ENCODE measurements around the gene S100A10. TPM values are rescaled to one million over a fixed set of nuclear protein-coding genes. Genes with fewer than 3 reads are reported as not detected.

S100A10 gene
- total RNA-seq, 1 experiment from 2014 or later = 160 TPM

GRCh38 chr1:151935154-151935553 lies 58.5 kb downstream of the S100A10 start:
- Mint-ChIP-seq H3K4me3 (no peak overlapping the region), H3K36me3 (ENCODE audit: insufficient read depth in 1 of 3, low read depth in 3 of 3) (no peaks in the 10 kb centered on the region; a peak in 1 of 7 replicates), H3K27me3 (ENCODE audit: low read depth) (no peaks in the 10 kb centered on the region), H3K27ac (peak overlapping the region in 1 of 3 experiments; percentile 21; a peak in 1 of 7 replicates), H3K9me3 (peaks cover 0 to 4% of the 10 kb centered on the region in 2 experiments; a peak in 2 of 5 replicates), H3K4me1 (peaks cover 12 to 18% of the 10 kb centered on the region in 2 experiments)
- no peak overlapping the region for H3K27ac ChIP-seq (ENCODE audit: insufficient read length, low read depth, low read length)
- TF ChIP-seq CTCF (conservative IDR thresholded peaks at IDR 0.05) = no peak
- no peak overlapping the region for H2AFZ ChIP-seq (ENCODE audit: low read length)
- no CpG with 5 or more reads among the region's 3 CpGs for WGBS (ENCODE audit: extremely low coverage, insufficient read length, low lambda C conversion rate)
- no peak overlapping the region for H3K56ac ChIP-seq (ENCODE audit: insufficient read length, low read depth, low read length)
- H2BK5ac ChIP-seq (ENCODE audit: insufficient read length, low read length) = no peak overlapping the region
- H3K14ac ChIP-seq (ENCODE audit: insufficient read depth, low read length) = no peak overlapping the region
- no peak overlapping the region for H3K4ac ChIP-seq (ENCODE audit: low read depth, low read length)
- H3K9ac ChIP-seq (ENCODE audit: extremely low read depth, insufficient read length, low read length) = no peak overlapping the region
- no peak overlapping the region for H2BK120ac ChIP-seq (ENCODE audit: low read depth, low read length, poor library complexity, severe bottlenecking)
- no peak overlapping the region for H2BK12ac ChIP-seq (ENCODE audit: insufficient read length, low read depth, low read length)
- no peak overlapping the region for H4K8ac ChIP-seq (replicated peaks; ENCODE audit: insufficient read length, low read depth, low read length)
- H3K23me2 ChIP-seq (ENCODE audit: insufficient read length, low read depth, low read length, poor library complexity, severe bottlenecking) = no peaks in the 10 kb centered on the region
- H4K20me1 ChIP-seq (ENCODE audit: control insufficient read depth, insufficient read depth, insufficient read length) = no peaks in the 10 kb centered on the region
- H4K5ac ChIP-seq (ENCODE audit: insufficient read length, low read depth, low read length) = no peak overlapping the region
- no peak overlapping the region for H2BK15ac ChIP-seq (ENCODE audit: low read depth, low read length)
- no peaks in the 10 kb centered on the region for H3K4me1 ChIP-seq (ENCODE audit: insufficient read depth, low read length)
- H3K9me3 ChIP-seq (ENCODE audit: control insufficient read depth, low read depth, low read length) = no peaks in the 10 kb centered on the region
- H3T11ph ChIP-seq (ENCODE audit: low read length) = no peak overlapping the region
- no peak overlapping the region for H2BK20ac ChIP-seq (ENCODE audit: low read depth, low read length, poor library complexity, severe bottlenecking)
- H4K91ac ChIP-seq (ENCODE audit: insufficient read length, low read depth, low read length) = no peak overlapping the region
- no peaks in the 10 kb centered on the region for H3K27me3 ChIP-seq (ENCODE audit: insufficient read depth, low read length)
- no peaks in the 10 kb centered on the region for H3K79me1 ChIP-seq (ENCODE audit: insufficient read depth, low read depth, low read length, poor library complexity, severe bottlenecking)
- no peak overlapping the region for H3K4me2 ChIP-seq (ENCODE audit: insufficient read depth, insufficient read length, low read length)
- no peak overlapping the region for H3K18ac ChIP-seq (ENCODE audit: insufficient read length, low read depth, low read length)
- no peak overlapping the region for H2AK5ac ChIP-seq (ENCODE audit: insufficient read length, low read length)
- DNase-seq = no peak
- no peaks in the 10 kb centered on the region for H3K79me2 ChIP-seq (ENCODE audit: insufficient read depth, low read length)
- H3K23ac ChIP-seq (ENCODE audit: insufficient read length, low read depth, low read length) = no peak overlapping the region

Data from H9 (cell line).